ACHN (cell line): ENCODE measurements around the gene TALDO1.

Experiments used
- DNase-seq: peaks from one replicate; pipeline ENCODE4 v3.0.0-alpha.2; 2015
- in situ Hi-C: cut with HindIII; loops from 2 replicates; pipeline ENCODE4 v1.10.0; 2017; ENCODE audit warnings: low sequenced_read_pairs, low pct_ligation_motif_present, low pct_unique_long_range_greater_than_20kb

Gene TALDO1

DNA sequence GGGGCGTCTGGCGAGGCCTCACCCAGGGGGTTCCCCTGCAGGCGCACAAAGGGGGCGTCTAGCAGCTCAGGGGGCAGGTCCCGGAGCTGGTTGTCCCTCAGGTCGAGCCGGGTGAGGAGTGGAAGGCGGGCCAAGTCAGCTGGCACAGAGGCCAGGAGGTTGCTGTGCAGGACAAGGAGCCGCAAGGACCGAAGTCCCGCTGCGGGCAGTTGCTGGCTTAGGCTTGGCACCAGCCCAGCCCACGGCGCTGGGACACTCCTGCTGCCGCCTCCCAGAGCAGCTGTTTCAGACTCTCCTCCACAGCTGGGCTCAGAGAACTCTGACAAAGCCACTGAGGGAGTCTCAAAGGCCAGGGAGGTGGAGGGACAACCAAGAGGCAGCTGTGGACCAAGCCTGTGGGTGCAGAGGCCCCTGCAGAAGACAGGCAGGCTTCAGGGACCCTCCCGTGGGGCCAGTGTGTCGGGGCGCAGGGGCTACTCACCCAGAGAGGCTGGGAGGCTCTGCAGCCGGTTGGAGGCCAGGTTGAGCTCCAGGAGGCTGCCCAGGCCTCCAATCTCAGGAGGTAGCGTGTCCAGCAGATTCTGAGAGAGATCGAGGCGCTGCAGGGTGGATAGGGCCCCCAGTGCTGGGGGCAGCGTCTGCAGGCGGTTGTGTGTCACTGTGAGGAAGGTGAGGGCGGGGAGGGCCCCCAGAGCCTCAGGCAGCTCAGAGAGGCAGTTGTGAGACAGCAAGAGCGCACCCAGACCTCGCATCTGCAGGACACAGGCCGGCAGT lies 55.6 kb downstream of the TALDO1 start:
- in situ Hi-C loops = no loop called here
- no peak for DNase-seq

DNA sequence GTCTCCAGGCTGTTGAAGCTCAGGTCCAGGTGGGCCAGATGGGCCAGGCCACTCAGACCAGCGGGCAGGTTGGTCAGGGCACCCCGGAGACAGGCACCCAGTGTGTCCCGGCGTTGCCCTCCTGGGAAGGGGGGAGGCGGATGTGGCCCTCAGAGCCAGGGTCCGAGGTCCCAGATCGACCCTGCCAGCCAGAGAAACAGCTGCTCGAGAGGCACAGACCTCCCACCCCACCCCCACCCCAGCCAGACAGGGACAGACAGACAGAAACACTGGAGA lies 56.1 kb downstream of the TALDO1 start:
- DNase-seq = no peak
- in situ Hi-C loops = no loop called here

DNA sequence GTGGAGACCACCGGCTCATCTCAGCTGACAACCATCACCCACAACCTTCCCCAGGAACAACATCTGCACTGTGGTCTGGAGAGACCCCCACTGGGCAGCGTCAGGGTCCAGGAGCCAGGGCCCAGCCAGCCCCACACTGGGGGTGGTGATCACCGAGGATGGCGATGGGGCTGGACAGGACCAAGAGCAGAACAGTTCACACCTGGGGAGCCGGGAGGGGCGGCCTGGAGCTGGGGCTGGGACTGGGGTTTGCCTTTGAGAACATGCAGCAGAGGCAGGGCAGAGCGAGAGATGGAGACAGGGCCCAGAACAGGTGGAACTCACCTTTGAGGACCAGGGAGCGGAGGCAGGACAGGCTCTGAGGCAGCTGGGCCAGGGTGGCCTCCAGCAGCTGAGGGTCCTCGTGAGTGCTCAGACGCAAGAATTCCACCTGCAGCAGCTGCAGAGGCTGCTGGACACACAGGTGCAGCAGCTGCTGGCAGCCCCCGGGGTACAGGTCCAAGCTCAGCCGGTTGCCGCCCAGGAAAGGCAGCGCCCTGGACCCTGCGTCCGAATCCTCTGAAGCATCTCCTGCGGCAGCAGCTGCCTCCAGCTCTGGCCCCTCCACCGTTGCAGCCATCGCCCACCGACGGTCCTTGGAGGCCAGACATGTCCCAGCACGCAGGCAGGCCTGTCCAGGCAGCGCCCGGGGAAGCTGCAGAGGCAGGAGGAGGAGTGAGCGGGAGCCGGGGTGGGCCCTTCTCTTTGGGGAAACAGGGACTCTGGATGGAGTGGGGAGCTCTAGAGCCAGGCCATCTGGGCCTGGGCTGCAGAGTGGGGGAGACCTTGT lies 56.7 kb downstream of the TALDO1 start:
- in situ Hi-C loops = no loop called here
- no peak for DNase-seq

- DNase-seq = no peak
- in situ Hi-C loops = no loop called here
Observed at GRCh38 chr11:804599-804964, 57.3 kb downstream of the TALDO1 start.

GRCh38 chr11:808427-809286 lies 61.4 kb downstream of the TALDO1 start:
- DNase-seq = peak; percentile 83
- in situ Hi-C loops = no loop called here

DNA sequence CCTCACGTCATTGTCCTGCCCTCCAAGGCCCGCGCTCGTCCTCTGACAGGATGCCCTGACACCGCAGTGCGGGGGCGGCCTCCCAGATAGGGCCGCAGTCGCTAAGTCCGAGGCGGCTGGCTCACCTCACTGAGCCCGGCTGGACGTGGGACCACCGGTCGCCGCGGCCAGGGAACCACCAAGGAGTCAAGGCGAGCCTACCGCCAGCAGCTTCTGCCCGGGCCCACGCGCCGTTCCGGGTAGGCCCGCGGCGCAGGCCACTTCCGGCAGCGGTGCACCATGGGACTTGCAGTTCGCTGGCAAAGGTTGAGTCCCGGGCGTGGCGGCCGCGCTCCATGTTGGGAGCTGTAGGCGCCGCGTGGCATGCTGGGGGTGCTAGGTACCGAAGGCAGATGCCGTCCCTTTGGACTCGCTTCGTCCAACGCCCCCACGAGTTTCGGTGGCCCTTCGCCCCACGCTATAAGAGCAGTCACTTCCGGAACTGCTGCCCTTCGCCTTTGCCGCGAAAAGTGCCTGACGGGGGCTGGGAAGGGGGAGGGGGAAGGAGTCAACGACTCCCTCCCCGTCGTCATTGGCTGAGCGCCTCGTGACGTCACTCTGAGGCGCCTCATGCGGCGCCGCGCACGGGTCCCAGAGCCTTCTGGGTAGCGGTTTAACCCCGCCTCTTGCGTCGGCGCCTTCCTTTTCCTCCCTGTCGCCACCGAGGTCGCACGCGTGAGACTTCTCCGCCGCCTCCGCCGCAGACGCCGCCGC lies 62.2 kb downstream of the TALDO1 start, which contains the start of gene RPLP2:
Gene RPLP2, plus strand, starts transcription at position 681 of the 753 bp plus-strand sequence. CDS start 268 bp downstream, outside the sequence.
- DNase-seq = peak; percentile 93
- in situ Hi-C loops = no loop called here

DNA sequence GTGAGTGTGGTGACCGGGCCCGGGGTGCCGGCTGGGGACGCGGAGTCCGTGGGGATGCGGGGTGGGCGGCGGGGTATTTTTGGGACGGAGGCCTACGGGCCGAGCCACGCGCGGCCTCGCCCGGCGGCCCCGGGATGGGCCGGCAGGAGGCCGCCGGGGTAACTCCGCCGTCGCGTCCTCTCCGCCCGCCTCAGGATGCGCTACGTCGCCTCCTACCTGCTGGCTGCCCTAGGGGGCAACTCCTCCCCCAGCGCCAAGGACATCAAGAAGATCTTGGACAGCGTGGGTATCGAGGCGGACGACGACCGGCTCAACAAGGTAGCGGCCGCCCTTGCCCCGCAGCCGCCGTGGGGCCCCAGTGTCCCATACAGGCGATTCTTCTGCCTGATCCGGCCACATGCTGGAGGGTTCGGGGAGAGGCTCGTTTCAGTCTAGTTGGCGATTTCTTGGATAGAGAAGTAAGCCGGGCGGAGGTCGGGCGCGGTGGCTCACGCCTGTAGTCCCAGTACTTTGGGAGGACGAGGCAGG lies 62.8 kb downstream of the TALDO1 start:
- in situ Hi-C loops = no loop called here
- DNase-seq = no peak

GRCh38 chr11:811446-812245 lies 64.4 kb downstream of the TALDO1 start:
- in situ Hi-C loops = no loop called here

DNA sequence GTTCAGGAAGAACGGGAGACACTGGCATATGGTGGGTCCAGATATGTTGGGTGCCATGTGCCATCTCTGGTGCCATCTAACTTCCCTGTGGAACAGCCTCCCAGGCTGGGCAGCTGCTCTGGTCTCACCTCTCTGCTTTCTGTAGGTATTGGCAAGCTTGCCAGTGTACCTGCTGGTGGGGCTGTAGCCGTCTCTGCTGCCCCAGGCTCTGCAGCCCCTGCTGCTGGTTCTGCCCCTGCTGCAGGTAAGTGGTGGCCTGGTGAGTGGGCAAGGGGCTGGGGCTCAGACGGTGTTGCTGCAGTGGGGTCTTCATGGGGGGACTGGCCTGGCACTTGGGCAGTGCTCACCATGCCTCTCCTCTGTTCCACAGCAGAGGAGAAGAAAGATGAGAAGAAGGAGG lies 65.1 kb downstream of the TALDO1 start:
- no peak for DNase-seq
- in situ Hi-C loops = no loop called here

More at GRCh38 chr11:811446-812245, 64.4 kb downstream of the TALDO1 start:
- DNase-seq = no peak

GRCh38 chr11:813072-813455 lies 65.8 kb downstream of the TALDO1 start:
- in situ Hi-C loops = no loop called here
- no peak for DNase-seq

DNA sequence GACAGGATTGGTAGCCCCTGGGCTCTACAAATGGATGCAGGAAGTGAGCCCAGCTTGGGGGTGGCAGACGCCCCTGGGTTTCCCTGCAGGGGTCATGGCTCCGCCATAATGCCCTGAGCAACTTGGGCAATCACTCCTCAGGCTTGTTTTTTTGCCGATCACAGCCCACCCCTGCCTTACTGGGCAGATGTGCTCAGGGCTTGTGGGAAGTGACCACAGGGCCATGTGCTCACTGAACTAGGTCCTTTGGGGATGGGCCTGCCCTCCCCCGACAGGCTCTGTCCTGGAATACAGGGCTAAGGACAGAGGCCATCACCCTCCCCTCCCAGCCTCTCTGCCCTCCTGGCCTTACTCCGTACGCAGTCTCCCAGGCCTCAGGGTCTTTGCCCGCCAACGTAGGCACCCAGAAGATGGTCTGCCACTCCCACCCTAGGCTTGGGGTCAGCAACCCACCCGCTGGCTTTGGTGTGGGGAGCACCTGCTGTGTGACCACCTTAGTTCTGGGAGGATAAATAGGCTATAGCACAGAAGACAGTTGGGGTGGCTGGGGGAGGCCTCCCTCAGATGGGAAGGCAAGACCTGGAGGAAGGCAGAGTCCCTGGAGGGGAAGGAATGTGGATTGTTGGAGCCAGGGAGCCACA lies 66.3 kb downstream of the TALDO1 start:
- no peak for DNase-seq
- in situ Hi-C loops = no loop called here
